Esophagus muscularis mucosa (tissue), 4 donors: Measurements from ENCODE around the gene RETREG2. TPM values are rescaled to one million over a fixed set of nuclear protein-coding genes. Genes with fewer than 3 reads are reported as not detected.

Experiments
- DNase-seq: peaks from one replicate; pipeline ENCODE4 v3.0.0-alpha.2; 2017; ENCODE audit errors: extremely low spot score
- H3K27ac ChIP-seq, 4 donors: fragments of 200-600 bp; sonication (generic); replicated peaks in 1 of 4; 1 replicate in 3 of 4; 2 replicates in 1 of 4; pipeline ENCODE4 v1.5.1; 2016 to 2019; ENCODE audit warnings: mild to moderate bottlenecking in 1 of 4
- H3K27me3 ChIP-seq, 4 donors: fragments of 200-600 bp; sonication (generic); one replicate each; pipeline versions ENCODE4 v1.5.1 to v1.6.0; 2016 to 2019
- H3K36me3 ChIP-seq, 4 donors: fragments of 200-600 bp; sonication (generic); one replicate each; pipeline ENCODE4 v1.5.1; 2016 to 2019
- H3K4me1 ChIP-seq, 4 donors: fragments of 200-600 bp; sonication (generic); one replicate each; pipeline ENCODE4 v1.5.1; 2016 to 2019
- H3K4me3 ChIP-seq, 4 donors: fragments of 200-600 bp; sonication (generic); 1 replicate in 2 of 4; 2 replicates in 2 of 4; pipeline ENCODE4 v1.5.1; 2016 to 2019; ENCODE audit warnings: mild to moderate bottlenecking in 4 of 4, moderate library complexity in 1 of 4
- H3K9me3 ChIP-seq, 4 donors: fragments of 200-600 bp; sonication (generic); 1 replicate in 3 of 4; 2 replicates in 1 of 4; pipeline ENCODE4 v1.5.1; 2016 to 2019
- EP300 ChIP-seq: sonication (generic); formaldehyde crosslinking; IDR thresholded peaks from one replicate; pipeline ENCODE4 v1.6.1; 2017; ENCODE audit warnings: antibody characterized with exemption
- POLR2A ChIP-seq: fragments of 450-650 bp; IDR thresholded peaks from one replicate; pipeline ENCODE4 v1.6.1; 2017; ENCODE audit warnings: antibody characterized with exemption, moderate library complexity, mild to moderate bottlenecking, low read depth
- POLR2AphosphoS5 ChIP-seq, 2 donors: sonication (generic); formaldehyde crosslinking; IDR thresholded peaks; one replicate each; pipeline ENCODE4 v1.6.1; 2017; ENCODE audit warnings: antibody characterized with exemption in 2 of 2
- WGBS: methylation state at CpG from one replicate; pipeline ENCODE4 v1.1.5; 2018; 5-methylcytosine and 5-hydroxymethylcytosine counted together
- intact Hi-C: fragments of 100-400 bp; cut with DNase I; formaldehyde crosslinking; loops from one replicate; pipeline ENCODE4 v1.15.1; 2023
- total RNA-seq, 4 donors: library from RNA; depleted of rRNA; stranded (reverse); fragments of >200 nt; gene quantifications; one replicate each; pipeline versions ENCODE4 v1.1.0 to v1.2.1, GENCODE V29; 2016
- TF ChIP-seq, protein P1 (sequence below), 3 experiments: fragments of 200-600 bp in 2 of 3; fragments of 450-650 bp in 1 of 3; sonication (generic) in 2 of 3; IDR thresholded peaks; one replicate each; pipeline ENCODE4 v1.5.1; 2017 to 2019; ENCODE audit warnings: antibody characterized with exemption in 3 of 3, mild to moderate bottlenecking in 2 of 3, moderate library complexity in 1 of 3

RETREG2 gene
- total RNA-seq, 4 donors from 2014 or later, result 44.0 to 69.3 (median 56.3) TPM

DNA sequence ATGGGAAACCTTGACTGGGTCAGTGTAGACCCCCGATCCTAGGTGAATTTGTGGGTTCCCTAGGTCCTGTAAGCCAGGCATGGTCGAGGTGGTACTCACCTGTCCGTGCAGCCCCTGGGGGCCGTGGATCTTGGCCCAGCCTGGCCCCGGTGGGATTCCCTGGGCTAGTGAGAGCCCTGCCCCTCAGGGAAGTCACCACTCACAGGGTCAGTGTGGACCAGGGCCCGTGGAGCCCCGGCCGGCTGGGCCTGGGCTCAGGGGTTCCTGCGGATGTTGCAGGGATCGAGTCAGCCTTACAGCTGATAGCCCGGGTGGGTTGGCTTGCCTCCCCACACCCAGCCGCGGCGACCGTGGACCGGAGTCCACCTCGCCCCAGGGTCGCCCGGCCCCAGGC lies 50.8 kb downstream of the RETREG2 start:
- Histone ChIP-seq H3K4me3 (peak overlapping the region; percentile 63 to 88 (median 80)), H3K27ac (peak overlapping the region; percentile 90 to 98 (median 94)), H3K9me3 (no peaks in the 10 kb centered on the region), H3K4me1 (peaks cover 27 to 52% (median 40%) of the 10 kb centered on the region in 4 donors), H3K36me3 (peaks cover 31 to 64% (median 54%) of the 10 kb centered on the region in 4 donors), H3K27me3 (no peaks in the 10 kb centered on the region)
- 0% methylated on average over 2 of the region's 19 CpGs for WGBS
- TF ChIP-seq POLR2AphosphoS5 (IDR thresholded peaks at IDR 0.05), result no peak
- no peak for TF ChIP-seq EP300
- TF ChIP-seq POLR2A, result no peak
- TF ChIP-seq, protein P1, sequence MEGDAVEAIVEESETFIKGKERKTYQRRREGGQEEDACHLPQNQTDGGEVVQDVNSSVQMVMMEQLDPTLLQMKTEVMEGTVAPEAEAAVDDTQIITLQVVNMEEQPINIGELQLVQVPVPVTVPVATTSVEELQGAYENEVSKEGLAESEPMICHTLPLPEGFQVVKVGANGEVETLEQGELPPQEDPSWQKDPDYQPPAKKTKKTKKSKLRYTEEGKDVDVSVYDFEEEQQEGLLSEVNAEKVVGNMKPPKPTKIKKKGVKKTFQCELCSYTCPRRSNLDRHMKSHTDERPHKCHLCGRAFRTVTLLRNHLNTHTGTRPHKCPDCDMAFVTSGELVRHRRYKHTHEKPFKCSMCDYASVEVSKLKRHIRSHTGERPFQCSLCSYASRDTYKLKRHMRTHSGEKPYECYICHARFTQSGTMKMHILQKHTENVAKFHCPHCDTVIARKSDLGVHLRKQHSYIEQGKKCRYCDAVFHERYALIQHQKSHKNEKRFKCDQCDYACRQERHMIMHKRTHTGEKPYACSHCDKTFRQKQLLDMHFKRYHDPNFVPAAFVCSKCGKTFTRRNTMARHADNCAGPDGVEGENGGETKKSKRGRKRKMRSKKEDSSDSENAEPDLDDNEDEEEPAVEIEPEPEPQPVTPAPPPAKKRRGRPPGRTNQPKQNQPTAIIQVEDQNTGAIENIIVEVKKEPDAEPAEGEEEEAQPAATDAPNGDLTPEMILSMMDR (IDR thresholded peaks at IDR 0.05), result no peak
- intact Hi-C loops, result loop anchor here (2.0 kb wide), 1 partner anchor 16 kb away; the partner anchor contains the start of genes GLB1L and STK16
- DNase-seq, result no peak

DNA sequence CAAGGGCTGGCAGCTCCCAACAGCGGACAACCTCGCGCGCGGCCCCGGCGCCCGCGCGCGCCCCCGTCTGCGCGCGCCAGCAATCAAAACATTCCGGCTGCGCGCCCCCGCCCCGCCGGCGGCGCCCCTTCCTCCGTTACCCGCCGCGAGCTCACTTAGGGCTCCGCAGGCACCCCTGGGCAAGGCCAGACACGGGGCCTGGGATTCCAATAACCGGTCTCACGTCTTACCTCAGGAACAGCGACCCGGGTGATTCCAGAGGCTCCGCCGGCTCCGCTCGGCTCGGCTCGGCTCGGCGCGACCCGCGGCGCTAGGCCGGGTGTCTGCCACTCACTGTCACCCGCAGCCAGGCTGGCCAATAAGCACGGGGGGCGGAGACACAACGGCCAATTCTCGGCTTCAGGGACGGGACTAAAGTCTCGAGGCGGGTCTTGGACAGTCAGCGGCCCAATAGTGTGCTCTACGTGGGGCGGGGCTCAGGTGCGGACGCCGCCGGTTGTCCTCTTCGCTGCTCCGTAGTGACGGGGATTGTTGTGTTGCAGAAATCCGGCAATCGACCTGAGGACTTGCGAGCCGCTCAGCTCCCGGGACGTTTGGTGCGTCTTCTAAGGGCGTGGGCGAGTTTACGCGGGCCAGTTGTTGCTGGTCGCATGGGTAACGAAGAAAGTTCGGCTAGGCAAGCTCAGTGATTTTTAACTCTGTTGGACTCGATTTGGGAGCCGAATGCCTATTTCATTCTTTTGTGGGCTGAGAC lies 51.4 kb downstream of the RETREG2 start, which contains the start of the genes ANKZF1 and ATG9A:
Gene ANKZF1 (plus strand): TSS at position 502 of the 754 bp plus-strand sequence. CDS start 452 bp downstream, outside the sequence.
Gene ATG9A (minus strand): TSS at position 332 of the 754 bp plus-strand sequence. CDS start 1,612 bp downstream, outside the sequence.
- intact Hi-C loops, result loop anchor here (2.0 kb wide), 1 partner anchor 15 kb away; the partner anchor contains the start of genes GLB1L and STK16

GRCh38 chr2:219230059-219230540 lies 52.0 kb downstream of the RETREG2 start:
- no peak for DNase-seq
- Histone ChIP-seq H3K4me1 (peaks cover 27 to 52% (median 40%) of the 10 kb centered on the region in 4 donors), H3K4me3 (peak overlapping the region; percentile 63 to 88 (median 80)), H3K27ac (peak overlapping the region; percentile 90 to 98 (median 94)), H3K36me3 (peaks cover 31 to 64% (median 54%) of the 10 kb centered on the region in 4 donors), H3K27me3 (no peaks in the 10 kb centered on the region), H3K9me3 (no peaks in the 10 kb centered on the region)
- WGBS, result 0% methylated on average over 19 of the region's 24 CpGs
- TF ChIP-seq POLR2A (no peak), POLR2AphosphoS5 (IDR thresholded peaks at IDR 0.05) (no peak), EP300 (no peak)
- TF ChIP-seq, protein P1 (IDR thresholded peaks at IDR 0.05), result no peak
- intact Hi-C loops, result no loop called here

More for the DNA sequence above, 51.4 kb downstream of the RETREG2 start, which contains the start of the genes ANKZF1 and ATG9A:
- Histone ChIP-seq H3K36me3 (peaks cover 31 to 64% (median 54%) of the 10 kb centered on the region in 4 donors), H3K27ac (peak within 1 kb of the TSS; percentile 90 to 98 (median 94)), H3K4me1 (peaks cover 27 to 52% (median 40%) of the 10 kb centered on the region in 4 donors), H3K27me3 (no peaks in the 10 kb centered on the region), H3K4me3 (peak within 1 kb of the TSS; percentile 63 to 88 (median 80)), H3K9me3 (no peaks in the 10 kb centered on the region)
- under 1% methylated on average over 25 of the region's 80 CpGs for WGBS
- TF ChIP-seq POLR2AphosphoS5 (IDR thresholded peaks at IDR 0.05) (peak; percentile 96 to 98), POLR2A (peak; percentile 51), EP300 (peak; percentile 28)
- TF ChIP-seq, protein P1 (IDR thresholded peaks at IDR 0.05), result no peak
- DNase-seq, result peak; percentile 100

GRCh38 chr2:219234331-219234730 lies 56.3 kb downstream of the RETREG2 start:
- intact Hi-C loops, result no loop called here
- Histone ChIP-seq H3K4me3 (no peak overlapping the region), H3K27ac (no peak overlapping the region), H3K9me3 (no peaks in the 10 kb centered on the region), H3K27me3 (no peaks in the 10 kb centered on the region), H3K4me1 (peaks cover 15 to 21% (median 20%) of the 10 kb centered on the region in 4 donors), H3K36me3 (peaks cover 60 to 80% (median 71%) of the 10 kb centered on the region in 4 donors)
- DNase-seq, result no peak
- 84% methylated on average over 3 of the region's 3 CpGs for WGBS
- no peak for TF ChIP-seq POLR2A
- TF ChIP-seq POLR2AphosphoS5 (IDR thresholded peaks at IDR 0.05), result no peak
- TF ChIP-seq, protein P1 (IDR thresholded peaks at IDR 0.05), result no peak
- TF ChIP-seq EP300, result no peak

Other genes starting within 250 kb of the RETREG2 start
- gene CDK5R2, start 218.6 kb upstream of the RETREG2 start, total RNA-seq, result under 1 TPM in 3 of 4 donors, not detected in 1; under 0.01 to 0.52 (median 0.33) TPM
- gene FEV, start 193.1 kb upstream of the RETREG2 start, total RNA-seq, result not detected
- gene CRYBA2, start 184.9 kb upstream of the RETREG2 start, total RNA-seq, result not detected
- gene CFAP65, start 136.8 kb upstream of the RETREG2 start, total RNA-seq, result not detected
- gene IHH, start 117.4 kb upstream of the RETREG2 start, total RNA-seq, result not detected
- gene NHEJ1, start 17.5 kb upstream of the RETREG2 start, total RNA-seq, result 10 to 100 TPM; 15.1 to 24.4 (median 17.8) TPM
- gene SLC23A3, start 8.2 kb upstream of the RETREG2 start, total RNA-seq, result under 1 TPM; 0.23 to 0.58 (median 0.37) TPM
- gene CNPPD1, start 1.4 kb upstream of the RETREG2 start, total RNA-seq, result 10 to 100 TPM; 41.9 to 98.0 (median 61.9) TPM
- gene ZFAND2B, start 28.5 kb downstream of the RETREG2 start, total RNA-seq, result 10 to 100 TPM; 27.0 to 50.1 (median 36.9) TPM
- 10 to 100 TPM; 17.4 to 27.3 (median 19.6) TPM for gene ABCB6, start 40.7 kb downstream of the RETREG2 start, total RNA-seq
- gene ATG9A, start 51.4 kb downstream of the RETREG2 start, total RNA-seq, result 10 to 100 TPM; 41.5 to 75.3 (median 56.2) TPM
- gene ANKZF1, start 51.5 kb downstream of the RETREG2 start, total RNA-seq, result 10 to 100 TPM; 20.4 to 34.1 (median 27.6) TPM
- 1 to 10 TPM; 3.3 to 6.4 (median 5.6) TPM for gene GLB1L, start 67.2 kb downstream of the RETREG2 start, total RNA-seq
- gene STK16, start 67.2 kb downstream of the RETREG2 start, total RNA-seq, result 10 to 100 TPM; 12.8 to 21.6 (median 16.7) TPM
- not detected for gene TUBA4B, start 75.0 kb downstream of the RETREG2 start, total RNA-seq
- gene TUBA4A, start 75.6 kb downstream of the RETREG2 start, total RNA-seq, result 100 to 1,000 TPM in 1 of 4 donors, 10 to 100 TPM in 3; 44.2 to 132 (median 74.4) TPM
- gene DNAJB2, start 101.1 kb downstream of the RETREG2 start, total RNA-seq, result 10 to 100 TPM; 33.3 to 84.8 (median 50.7) TPM
- 1 to 10 TPM; 2.1 to 6.6 (median 4.1) TPM for gene PTPRN, start 131.1 kb downstream of the RETREG2 start, total RNA-seq
- gene RESP18, start 154.5 kb downstream of the RETREG2 start, total RNA-seq, result not detected
- gene DNPEP, start 209.6 kb downstream of the RETREG2 start, total RNA-seq, result 100 to 1,000 TPM in 1 of 4 donors, 10 to 100 TPM in 3; 44.9 to 102 (median 61.6) TPM
- over 10,000 TPM; 19,781 to 23,770 (median 22,752) TPM for gene DES, start 240.1 kb downstream of the RETREG2 start, total RNA-seq